Measurements from ENCODE around the gene IFIT5. TPM values are rescaled to one million over a fixed set of nuclear protein-coding genes. Genes with fewer than 3 reads are reported as not detected.

The IFIT5 gene
- polyA plus RNA-seq, 3 donors from 2014 or later: 9.2 to 10.4 (median 10.2) TPM

GRCh38 chr10:89463846-89464537 lies 49.6 kb downstream of the IFIT5 start:
- DNase-seq: no peak
- Mint-ChIP-seq H3K27me3 (ENCODE audit: low read depth in 3 of 3) (peaks cover 0 to 5% (median 2%) of the 10 kb centered on the region in 3 donors), H3K9me3 (no peaks in the 10 kb centered on the region), H3K4me3 (no peak overlapping the region), H3K4me1 (no peaks in the 10 kb centered on the region), H3K36me3 (no peaks in the 10 kb centered on the region), H3K27ac (no peak overlapping the region)

- Mint-ChIP-seq H3K36me3 (no peaks in the 10 kb centered on the region), H3K27me3 (ENCODE audit: low read depth in 3 of 3) (peaks cover 0 to 8% (median 2%) of the 10 kb centered on the region in 3 donors), H3K27ac (no peak overlapping the region), H3K9me3 (no peaks in the 10 kb centered on the region), H3K4me3 (no peak overlapping the region), H3K4me1 (no peaks in the 10 kb centered on the region)
- no peak for DNase-seq
These were observed 50.8 kb downstream of the IFIT5 start for GRCh38 chr10:89465196-89465595.

- Mint-ChIP-seq H3K36me3 (no peaks in the 10 kb centered on the region), H3K27me3 (ENCODE audit: low read depth in 3 of 3) (peaks cover 0 to 8% (median 2%) of the 10 kb centered on the region in 3 donors), H3K4me3 (no peak overlapping the region), H3K9me3 (no peaks in the 10 kb centered on the region), H3K27ac (no peak overlapping the region), H3K4me1 (peaks cover 0 to 2% of the 10 kb centered on the region in 2 donors)
- no peak for DNase-seq
These were observed 52.2 kb downstream of the IFIT5 start for GRCh38 chr10:89466599-89467035.

GRCh38 chr10:89468191-89468965 lies 54.0 kb downstream of the IFIT5 start:
- Mint-ChIP-seq H3K36me3 (no peaks in the 10 kb centered on the region), H3K4me3 (no peak overlapping the region), H3K9me3 (no peaks in the 10 kb centered on the region), H3K4me1 (peaks cover 0 to 2% of the 10 kb centered on the region in 2 donors), H3K27me3 (ENCODE audit: low read depth in 3 of 3) (peaks cover 0 to 8% (median 2%) of the 10 kb centered on the region in 3 donors), H3K27ac (no peak overlapping the region)
- no peak for DNase-seq

GRCh38 chr10:89469517-89469916 lies 55.1 kb downstream of the IFIT5 start:
- Mint-ChIP-seq H3K4me1 (peaks cover 0 to 2% of the 10 kb centered on the region in 2 donors), H3K9me3 (no peaks in the 10 kb centered on the region), H3K27ac (no peak overlapping the region), H3K27me3 (ENCODE audit: low read depth in 3 of 3) (peaks cover 0 to 6% (median 2%) of the 10 kb centered on the region in 3 donors), H3K36me3 (no peaks in the 10 kb centered on the region), H3K4me3 (no peak overlapping the region)
- no peak for DNase-seq

Other genes with a start within 250 kb of the IFIT5 start
- under 1 TPM in 1 of 3 donors, not detected in 2; 0.27 TPM for gene CH25H, start 207.3 kb upstream of the IFIT5 start, polyA plus RNA-seq
- gene LIPA, start 162.8 kb upstream of the IFIT5 start, polyA plus RNA-seq: 100 to 1,000 TPM; 120 to 196 (median 125) TPM
- 10 to 100 TPM; 10.3 to 20.8 (median 13.9) TPM for gene IFIT2, start 112.5 kb upstream of the IFIT5 start, polyA plus RNA-seq
- 10 to 100 TPM in 2 of 3 donors, 1 to 10 TPM in 1; 8.2 to 23.8 (median 12.5) TPM for gene IFIT3, start 86.6 kb upstream of the IFIT5 start, polyA plus RNA-seq
- gene IFIT1B, start 36.5 kb upstream of the IFIT5 start, polyA plus RNA-seq: under 1 TPM in 1 of 3 donors, not detected in 2; 0.11 TPM
- gene IFIT1, start 21.9 kb upstream of the IFIT5 start, polyA plus RNA-seq: 1 to 10 TPM in 2 of 3 donors, under 1 TPM in 1; 0.43 to 6.0 (median 1.8) TPM
- gene SLC16A12, start 121.0 kb downstream of the IFIT5 start, polyA plus RNA-seq: not detected
- 1 to 10 TPM in 1 of 3 donors, under 1 TPM in 1, not detected in 1; 0.66 to 1.4 TPM for gene PANK1, start 230.7 kb downstream of the IFIT5 start, polyA plus RNA-seq

Data from immature natural killer cell (primary cell).